NCI-H446 treated with DMSO at 0.1 percent for 48 hours (cell line): ENCODE results near the gene LDAH.
"Not testable (repeated sequence)": the region's sequence is repeated elsewhere in the genome, so short reads cannot be mapped to it uniquely, and the experiment has no call there.

Experiments
- DNase-seq: peaks from one replicate; lab custom pipeline; 2025; lab: John Stamatoyannopoulos, UW

LDAH gene

GRCh38 chr2:20822535-20823490 is at the start of gene LDAH:
Gene LDAH, minus strand, starts transcription at chr2:20823101. Its CDS starts 21,638 bp downstream, at chr2:20801463.
- DNase-seq, result peak; percentile 82

GRCh38 chr2:20868377-20868776 is 45.5 kb upstream of the LDAH start:
- DNase-seq, result no peak

DNA sequence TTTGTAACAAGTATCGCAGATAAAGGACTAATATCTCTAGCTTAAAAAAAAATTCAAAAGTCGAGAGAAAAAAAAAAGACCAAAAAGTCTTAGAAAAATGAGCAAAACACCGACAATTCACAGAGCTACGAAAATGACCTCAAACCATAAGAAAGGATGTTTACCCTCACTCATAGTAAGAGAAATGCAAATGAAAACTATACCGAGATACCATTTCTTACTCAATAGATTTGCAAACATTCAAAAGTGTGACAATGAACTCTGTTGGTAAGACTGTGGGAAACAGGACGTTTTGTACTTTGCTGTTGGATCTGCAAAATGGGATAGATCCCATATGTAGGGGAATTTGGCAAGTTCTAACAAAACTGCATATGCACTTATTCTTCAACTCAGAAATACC is 39.9 kb upstream of the LDAH start:
- no peak for DNase-seq

GRCh38 chr2:20855456-20855855 is 32.6 kb upstream of the LDAH start:
- no peak for DNase-seq

GRCh38 chr2:20852670-20853069 is 29.8 kb upstream of the LDAH start:
- no peak for DNase-seq

DNA sequence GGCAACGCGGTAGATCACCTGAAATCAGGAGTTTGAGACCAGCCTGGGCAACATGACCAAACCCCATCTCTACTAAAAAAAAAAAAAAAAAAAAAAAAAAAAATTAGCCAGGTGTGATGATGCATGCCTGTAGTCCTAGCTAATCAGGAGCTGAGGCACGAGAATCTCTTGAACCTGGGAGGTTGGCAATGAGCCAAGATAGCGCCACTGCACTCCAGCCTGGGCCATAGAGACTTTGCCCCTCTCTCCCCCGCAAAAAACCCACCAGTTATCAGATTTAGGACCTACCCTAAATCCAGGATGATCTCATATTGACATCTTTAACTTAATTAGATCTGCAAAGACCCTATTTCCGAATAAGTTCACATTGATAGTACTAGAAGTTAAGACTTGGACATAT is 29.2 kb upstream of the LDAH start:
- no peak for DNase-seq

DNA sequence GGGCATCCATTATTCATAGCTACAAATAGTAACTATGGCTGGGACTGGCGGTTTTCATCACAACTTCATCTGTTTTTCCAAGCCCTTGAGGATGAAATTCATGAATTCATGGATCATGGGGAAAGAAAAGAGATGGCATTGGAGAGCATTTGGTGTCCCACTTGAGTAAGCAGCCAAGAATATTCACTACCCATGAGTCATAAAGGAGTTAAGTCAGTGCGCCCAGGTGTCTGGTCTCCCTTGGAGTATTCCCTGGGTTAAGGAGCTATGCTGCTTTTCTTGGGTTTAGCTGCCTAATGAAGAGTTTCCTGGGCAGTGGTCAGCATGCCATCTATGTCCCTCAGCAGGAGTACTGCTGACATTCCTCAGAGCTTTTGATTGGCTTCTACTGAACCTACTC is 21.3 kb upstream of the LDAH start:
- no peak for DNase-seq

DNA sequence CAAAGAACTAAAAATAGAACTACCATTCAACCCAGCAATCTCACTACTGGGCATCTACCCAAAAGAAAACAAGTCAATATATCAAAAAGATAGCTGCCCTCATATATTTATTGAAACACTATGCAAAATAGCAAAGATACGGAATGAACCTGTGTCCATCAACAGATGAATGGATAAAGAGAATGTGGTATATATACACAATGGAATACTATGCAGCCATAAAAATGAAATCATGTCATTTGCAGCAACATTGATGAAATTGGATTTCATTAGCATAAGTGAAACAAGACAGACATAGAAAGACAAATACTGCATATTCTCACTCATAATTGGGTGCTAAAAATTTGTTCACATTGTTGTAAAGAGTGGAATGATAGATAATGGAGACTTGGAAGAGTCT is 16.2 kb upstream of the LDAH start:
- DNase-seq, result no peak

- DNase-seq, result no peak
Observed at GRCh38 chr2:20838016-20838415, 15.1 kb upstream of the LDAH start.

DNA sequence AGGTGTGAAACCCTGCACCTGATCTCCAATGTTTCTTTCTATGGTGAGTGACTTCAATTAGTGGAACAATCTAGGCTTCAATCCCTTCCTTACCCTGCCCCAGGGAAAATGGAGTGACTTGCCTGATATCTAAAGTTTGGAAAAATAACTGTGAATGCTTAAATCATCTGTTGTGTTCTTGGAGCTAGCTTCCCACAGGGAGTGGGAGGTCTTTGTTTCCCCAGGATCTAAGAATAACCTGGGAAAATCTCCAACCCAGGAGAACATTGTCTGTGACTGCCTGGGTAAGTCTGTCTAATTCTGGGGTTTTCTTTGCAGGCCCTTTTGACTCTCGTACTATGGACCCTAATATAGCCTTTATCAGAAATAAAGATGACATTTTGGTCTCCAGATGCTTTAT is 13.6 kb upstream of the LDAH start:
- no peak for DNase-seq

DNA sequence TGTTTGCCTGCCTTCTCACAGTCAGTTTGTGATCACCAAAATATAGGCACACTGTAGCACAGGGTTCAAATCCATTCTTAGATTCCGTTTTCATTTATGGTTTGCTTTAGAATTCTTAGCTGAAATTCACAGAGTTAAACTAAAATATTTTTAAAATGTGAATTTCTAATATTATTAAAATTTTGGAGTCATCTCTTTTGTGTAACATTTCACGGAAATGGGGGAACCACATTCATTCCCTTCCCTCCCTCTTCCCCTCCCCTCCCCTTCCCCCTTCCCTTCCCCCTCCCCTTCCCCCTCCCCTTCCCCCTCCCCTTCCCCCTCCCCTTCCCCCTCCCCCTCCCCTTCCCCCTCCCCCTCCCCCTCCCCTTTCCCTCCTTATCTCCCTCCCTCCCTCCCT is 11.4 kb upstream of the LDAH start:
- DNase-seq, result no peak

DNA sequence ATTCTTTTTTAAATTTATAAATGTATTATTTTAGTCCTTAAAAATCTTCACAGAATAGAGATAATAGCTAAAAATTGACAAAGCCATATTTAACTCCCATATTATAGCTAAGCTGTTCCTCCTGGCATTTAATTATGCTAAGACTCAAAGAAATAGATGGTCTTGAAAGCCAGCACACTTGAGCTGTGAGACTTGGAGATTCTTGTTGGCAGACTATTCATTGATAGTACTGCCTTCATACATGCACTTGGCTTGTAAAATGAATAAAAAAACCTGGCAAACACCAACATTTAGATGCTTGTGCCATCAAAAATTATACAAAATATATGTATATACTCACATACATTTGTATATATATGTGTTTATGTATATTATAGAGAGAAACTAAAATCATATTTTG is 9.7 kb upstream of the LDAH start:
- no peak for DNase-seq

GRCh38 chr2:20829861-20830260 is 7.0 kb upstream of the LDAH start:
- no peak for DNase-seq

DNA sequence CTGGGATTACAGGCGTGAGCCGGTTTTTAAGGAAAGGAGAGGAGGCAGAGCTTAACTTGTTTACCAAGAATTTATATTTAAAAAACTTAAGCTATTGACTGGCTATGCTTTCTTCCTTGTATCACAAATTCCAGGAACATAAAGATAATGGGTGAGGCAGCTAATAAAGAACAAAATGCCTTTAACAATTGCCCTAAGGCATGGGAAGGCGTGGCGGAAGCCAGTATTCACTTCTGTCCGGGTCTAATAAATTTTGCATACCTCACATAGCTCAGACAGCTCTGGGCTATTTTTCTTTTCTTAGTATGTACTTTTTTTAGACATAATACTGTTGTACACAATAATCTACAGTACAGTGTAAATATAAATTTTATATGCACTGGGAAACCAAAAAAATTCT is 1.0 kb upstream of the LDAH start:
- DNase-seq, result no peak

- DNase-seq, result no peak
Observed at GRCh38 chr2:20818820-20819219, 4.1 kb downstream of the LDAH start.

DNA sequence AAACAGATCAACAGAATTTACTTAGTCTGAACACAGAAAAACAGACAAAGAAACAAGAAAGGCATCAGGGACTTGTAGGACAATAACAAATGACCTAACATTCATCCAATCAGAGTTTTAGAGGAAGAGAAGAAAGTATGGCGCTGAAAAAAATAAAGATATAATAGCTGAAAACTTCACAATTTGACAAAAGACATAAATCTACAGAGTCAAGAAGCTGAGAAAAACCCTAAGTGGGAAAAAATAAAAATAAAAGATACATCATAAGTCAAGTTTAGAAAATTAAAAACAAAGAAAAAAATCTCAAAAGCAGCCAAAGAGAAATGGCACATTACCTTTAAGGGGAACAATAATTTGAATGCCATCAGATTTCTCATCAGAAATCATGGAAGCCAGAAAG is 7.7 kb downstream of the LDAH start:
- no peak for DNase-seq

DNA sequence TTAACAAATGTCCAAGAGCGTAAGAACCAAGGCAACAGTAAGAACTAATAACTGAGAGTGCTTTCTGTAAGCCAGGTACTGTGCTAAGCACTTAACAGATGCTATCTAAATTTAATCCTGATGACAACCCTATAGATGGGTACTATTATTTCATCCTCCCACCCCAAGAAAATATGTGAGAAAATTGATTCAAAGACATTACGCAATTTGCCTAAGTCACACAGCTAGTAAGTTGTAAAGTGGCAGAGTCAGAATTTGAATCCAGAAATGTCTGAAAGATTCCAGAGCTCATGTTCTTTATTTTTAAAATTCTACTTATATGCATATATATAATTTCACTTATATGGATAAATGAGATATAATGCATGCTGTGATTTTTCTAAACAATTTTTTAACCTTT is 10.1 kb downstream of the LDAH start:
- no peak for DNase-seq

DNA sequence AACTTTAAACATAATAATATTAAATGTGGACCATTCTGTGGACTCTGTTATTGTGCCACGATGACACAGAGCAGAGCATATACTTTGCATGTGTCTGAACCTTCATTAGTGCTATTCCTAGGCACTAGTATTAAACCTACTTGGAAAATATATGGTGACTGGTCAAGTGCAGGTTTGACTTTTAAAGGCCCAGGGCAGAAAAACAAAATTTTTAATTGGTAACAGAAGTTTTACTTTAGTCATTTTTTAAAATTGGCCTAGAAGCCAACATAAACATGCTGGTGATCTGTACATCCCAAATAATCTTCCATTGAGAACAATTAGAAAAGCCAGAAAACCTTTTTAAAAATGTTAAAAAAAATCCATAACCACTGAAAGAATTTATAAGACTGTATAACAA is 16.6 kb downstream of the LDAH start:
- DNase-seq, result no peak

DNA sequence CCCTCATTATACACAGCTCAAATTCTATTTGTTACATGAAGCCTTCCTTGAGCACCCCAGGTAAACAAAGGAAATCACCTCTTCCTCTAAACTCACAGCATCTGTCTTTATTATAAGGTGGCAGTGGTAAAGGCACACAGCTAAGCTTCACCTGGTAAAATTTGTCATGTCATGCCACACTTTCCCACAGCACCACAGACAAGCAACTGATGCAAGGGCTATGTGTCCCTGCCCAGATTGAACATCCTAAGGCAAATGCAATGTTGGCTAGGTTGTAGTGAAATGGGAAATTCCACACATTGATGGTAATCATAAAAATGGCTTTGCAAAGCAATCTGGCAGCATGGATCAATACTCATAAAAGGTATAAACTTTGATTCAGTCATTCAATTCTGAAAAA is 18.9 kb downstream of the LDAH start:
- DNase-seq, result no peak

GRCh38 chr2:20803226-20803682 is 19.6 kb downstream of the LDAH start:
- no peak for DNase-seq

DNA sequence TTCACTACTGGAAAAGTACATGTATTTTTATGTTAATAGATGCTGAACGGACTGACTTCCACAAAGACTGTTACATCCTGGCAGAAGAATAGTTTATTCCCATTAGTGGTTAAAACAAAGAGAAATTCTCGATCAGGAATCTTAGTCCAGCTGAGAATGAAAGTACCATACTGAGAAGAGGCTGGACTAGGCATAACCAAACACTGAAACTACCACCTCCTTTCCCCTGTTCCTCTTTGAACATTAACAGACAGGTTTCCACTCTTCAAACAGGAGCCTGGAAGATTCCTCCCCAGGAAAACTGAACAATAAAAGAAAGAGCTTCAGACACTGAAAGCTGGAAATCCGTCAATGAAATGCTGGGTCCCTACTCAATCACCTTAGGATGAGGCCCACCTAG is 25.8 kb downstream of the LDAH start:
- DNase-seq, result no peak

GRCh38 chr2:20796374-20796791 is 26.5 kb downstream of the LDAH start:
- no peak for DNase-seq

DNA sequence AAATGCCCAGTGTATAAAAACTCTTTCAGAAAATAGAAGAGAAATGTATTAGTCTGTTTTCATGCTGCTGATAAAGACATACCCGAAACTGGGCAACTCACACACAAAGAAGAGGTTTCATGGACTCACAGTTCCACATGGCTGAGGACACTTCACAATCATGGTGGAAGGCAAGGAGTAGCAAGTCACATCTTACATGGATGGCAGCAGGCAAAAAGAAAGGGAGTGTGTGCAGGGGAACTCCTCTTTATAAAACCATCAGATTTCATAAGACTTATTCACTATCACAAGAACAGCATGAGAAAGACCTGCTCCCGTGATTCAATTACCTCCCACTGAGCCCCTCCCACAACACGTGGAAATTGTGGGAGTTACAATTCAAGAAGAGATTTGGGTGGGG is 29.0 kb downstream of the LDAH start:
- not testable (repeated sequence) for DNase-seq
